ENCODE data around the gene SUCNR1. TPM values are rescaled to one million over a fixed set of nuclear protein-coding genes. Genes with fewer than 3 reads are reported as not detected.
"Not testable (repeated sequence)": the region's sequence is repeated elsewhere in the genome, so short reads cannot be mapped to it uniquely, and the experiment has no call there.

The SUCNR1 gene
- polyA plus RNA-seq, 3 donors: 5.8 to 11.9 (median 7.0) TPM

- DNase-seq (ENCODE audit: extremely low read depth in 1 of 11, low read depth in 9 of 11, low spot score in 4 of 11): peak in 1 of 11 donors; percentile 8
Observed at GRCh38 chr3:151895478-151896241, 22.2 kb downstream of the SUCNR1 start.

- DNase-seq (ENCODE audit: extremely low read depth in 1 of 11, low read depth in 9 of 11, low spot score in 4 of 11): no peak
Observed at GRCh38 chr3:151896246-151897012, 23.0 kb downstream of the SUCNR1 start.

- DNase-seq (ENCODE audit: extremely low read depth in 1 of 11, low read depth in 9 of 11, low spot score in 4 of 11): not testable (repeated sequence)
Observed at GRCh38 chr3:151898121-151898520, 24.7 kb downstream of the SUCNR1 start.

GRCh38 chr3:151898564-151899261 is 25.3 kb downstream of the SUCNR1 start:
- DNase-seq (ENCODE audit: extremely low read depth in 1 of 11, low read depth in 9 of 11, low spot score in 4 of 11): not testable (repeated sequence)

GRCh38 chr3:151899996-151900395 is 26.6 kb downstream of the SUCNR1 start:
- no peak for DNase-seq (ENCODE audit: extremely low read depth in 1 of 11, low read depth in 9 of 11, low spot score in 4 of 11)

- no peak for DNase-seq (ENCODE audit: extremely low read depth in 1 of 11, low read depth in 9 of 11, low spot score in 4 of 11)
Observed at GRCh38 chr3:151900460-151900859, 27.0 kb downstream of the SUCNR1 start.

GRCh38 chr3:151900884-151901643 is 27.6 kb downstream of the SUCNR1 start:
- no peak for DNase-seq (ENCODE audit: extremely low read depth in 1 of 11, low read depth in 9 of 11, low spot score in 4 of 11)

GRCh38 chr3:151901644-151902285 is 28.3 kb downstream of the SUCNR1 start:
- no peak for DNase-seq (ENCODE audit: extremely low read depth in 1 of 11, low read depth in 9 of 11, low spot score in 4 of 11)

GRCh38 chr3:151903501-151903991 is 30.1 kb downstream of the SUCNR1 start:
- no peak for DNase-seq (ENCODE audit: extremely low read depth in 1 of 11, low read depth in 9 of 11, low spot score in 4 of 11)

- DNase-seq (ENCODE audit: extremely low read depth in 1 of 11, low read depth in 9 of 11, low spot score in 4 of 11): no peak
Observed at GRCh38 chr3:151905647-151906046, 32.2 kb downstream of the SUCNR1 start.

- DNase-seq (ENCODE audit: extremely low read depth in 1 of 11, low read depth in 9 of 11, low spot score in 4 of 11): no peak
Observed at GRCh38 chr3:151906751-151907150, 33.3 kb downstream of the SUCNR1 start.

- DNase-seq (ENCODE audit: extremely low read depth in 1 of 11, low read depth in 9 of 11, low spot score in 4 of 11): no peak
Observed at GRCh38 chr3:151908399-151908798, 35.0 kb downstream of the SUCNR1 start.

GRCh38 chr3:151909681-151910405 is 36.4 kb downstream of the SUCNR1 start:
- no peak for DNase-seq (ENCODE audit: extremely low read depth in 1 of 11, low read depth in 9 of 11, low spot score in 4 of 11)

GRCh38 chr3:151911462-151911861 is 38.0 kb downstream of the SUCNR1 start:
- DNase-seq (ENCODE audit: extremely low read depth in 1 of 11, low read depth in 9 of 11, low spot score in 4 of 11): no peak

- no peak for DNase-seq (ENCODE audit: extremely low read depth in 1 of 11, low read depth in 9 of 11, low spot score in 4 of 11)
Observed at GRCh38 chr3:151912028-151912427, 38.6 kb downstream of the SUCNR1 start.

GRCh38 chr3:151916781-151917180 is 43.3 kb downstream of the SUCNR1 start:
- DNase-seq (ENCODE audit: extremely low read depth in 1 of 11, low read depth in 9 of 11, low spot score in 4 of 11): no peak

- DNase-seq (ENCODE audit: extremely low read depth in 1 of 11, low read depth in 9 of 11, low spot score in 4 of 11): peak in 2 of 11 donors; percentile 32 to 35
Observed at GRCh38 chr3:151918253-151919029, 45.0 kb downstream of the SUCNR1 start.
